ENCODE results near the gene ZNF780B.

Gene ZNF780B

GRCh38 chr19:40078377-40078776, 22.3 kb upstream of the ZNF780B start:
- H3K4me3 ChIP-seq (ENCODE audit: low read depth, low read length), result no peak overlapping the region
- TF ChIP-seq CTCF (IDR thresholded peaks at IDR 0.05; ENCODE audit: borderline replicate concordance, insufficient read depth, low read depth, low read length), result no peak

- TF ChIP-seq CTCF (IDR thresholded peaks at IDR 0.05; ENCODE audit: borderline replicate concordance, insufficient read depth, low read depth, low read length), result no peak
- H3K4me3 ChIP-seq (ENCODE audit: low read depth, low read length), result no peak overlapping the region
These were observed 14.0 kb upstream of the ZNF780B start for GRCh38 chr19:40070058-40070457.

GRCh38 chr19:40059624-40060023, 3.6 kb upstream of the ZNF780B start:
- no peak for TF ChIP-seq CTCF (IDR thresholded peaks at IDR 0.05; ENCODE audit: borderline replicate concordance, insufficient read depth, low read depth, low read length)
- H3K4me3 ChIP-seq (ENCODE audit: low read depth, low read length), result no peak overlapping the region

- TF ChIP-seq CTCF (IDR thresholded peaks at IDR 0.05; ENCODE audit: borderline replicate concordance, insufficient read depth, low read depth, low read length), result no peak
- no peak overlapping the region for H3K4me3 ChIP-seq (ENCODE audit: low read depth, low read length)
These were observed 1.1 kb upstream of the ZNF780B start for GRCh38 chr19:40057166-40057565.

GRCh38 chr19:40056505-40056904, 474 bp upstream of the ZNF780B start:
- TF ChIP-seq CTCF (IDR thresholded peaks at IDR 0.05; ENCODE audit: borderline replicate concordance, insufficient read depth, low read depth, low read length), result no peak
- H3K4me3 ChIP-seq (ENCODE audit: low read depth, low read length), result peak overlapping the region; percentile 79

GRCh38 chr19:40055049-40055448, 982 bp downstream of the ZNF780B start:
- TF ChIP-seq CTCF (IDR thresholded peaks at IDR 0.05; ENCODE audit: borderline replicate concordance, insufficient read depth, low read depth, low read length), result no peak
- H3K4me3 ChIP-seq (ENCODE audit: low read depth, low read length), result peak overlapping the region; percentile 79

- H3K4me3 ChIP-seq (ENCODE audit: low read depth, low read length), result no peak overlapping the region
- no peak for TF ChIP-seq CTCF (IDR thresholded peaks at IDR 0.05; ENCODE audit: borderline replicate concordance, insufficient read depth, low read depth, low read length)
These were observed 1.4 kb downstream of the ZNF780B start for GRCh38 chr19:40054632-40055031.

Data from GM12875 (cell line).